ENCODE measurements around the gene METRNL.

DNA sequence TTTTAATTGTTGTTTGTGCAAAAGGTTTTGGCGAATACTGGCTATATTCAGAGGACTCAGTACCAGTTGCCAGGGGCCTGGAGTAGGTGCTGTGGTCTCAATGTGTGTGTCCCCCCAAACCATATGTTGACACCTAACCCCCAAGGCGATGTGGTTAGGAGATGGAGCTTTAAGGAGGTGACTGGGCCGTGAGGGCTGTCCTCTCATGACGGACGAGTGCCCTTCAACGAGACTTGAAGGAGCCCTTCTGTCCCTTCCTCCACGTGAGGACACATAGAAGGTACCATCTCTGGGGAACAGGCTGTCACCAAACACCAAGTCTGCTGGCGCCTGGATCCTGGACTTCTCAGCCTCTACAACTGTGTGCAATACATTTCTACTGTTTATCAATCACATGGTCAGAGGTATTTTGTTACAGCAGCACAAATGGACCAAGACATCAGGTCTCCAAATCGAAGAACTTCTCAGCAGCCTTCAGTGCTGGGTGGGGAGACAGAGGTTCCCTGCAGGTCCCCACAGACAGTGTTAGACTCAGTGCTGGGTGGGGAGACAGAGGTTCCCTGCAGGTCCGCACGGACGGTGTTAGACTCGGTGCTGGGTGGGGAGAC is 24.8 kb upstream of the METRNL start:
- TF ChIP-seq, protein P1, sequence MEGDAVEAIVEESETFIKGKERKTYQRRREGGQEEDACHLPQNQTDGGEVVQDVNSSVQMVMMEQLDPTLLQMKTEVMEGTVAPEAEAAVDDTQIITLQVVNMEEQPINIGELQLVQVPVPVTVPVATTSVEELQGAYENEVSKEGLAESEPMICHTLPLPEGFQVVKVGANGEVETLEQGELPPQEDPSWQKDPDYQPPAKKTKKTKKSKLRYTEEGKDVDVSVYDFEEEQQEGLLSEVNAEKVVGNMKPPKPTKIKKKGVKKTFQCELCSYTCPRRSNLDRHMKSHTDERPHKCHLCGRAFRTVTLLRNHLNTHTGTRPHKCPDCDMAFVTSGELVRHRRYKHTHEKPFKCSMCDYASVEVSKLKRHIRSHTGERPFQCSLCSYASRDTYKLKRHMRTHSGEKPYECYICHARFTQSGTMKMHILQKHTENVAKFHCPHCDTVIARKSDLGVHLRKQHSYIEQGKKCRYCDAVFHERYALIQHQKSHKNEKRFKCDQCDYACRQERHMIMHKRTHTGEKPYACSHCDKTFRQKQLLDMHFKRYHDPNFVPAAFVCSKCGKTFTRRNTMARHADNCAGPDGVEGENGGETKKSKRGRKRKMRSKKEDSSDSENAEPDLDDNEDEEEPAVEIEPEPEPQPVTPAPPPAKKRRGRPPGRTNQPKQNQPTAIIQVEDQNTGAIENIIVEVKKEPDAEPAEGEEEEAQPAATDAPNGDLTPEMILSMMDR (IDR thresholded peaks at IDR 0.05; ENCODE audit: insufficient read depth, low read length, poor library complexity, severe bottlenecking) = no peak
- no peak for TF ChIP-seq EZH2phosphoT487 (conservative IDR thresholded peaks at IDR 0.05; ENCODE audit: low read length)

Data from SU-DHL-6 (cell line).